ENCODE results near the gene CCDC138.
"Not testable (repeated sequence)": the region's sequence is repeated elsewhere in the genome, so short reads cannot be mapped to it uniquely, and the experiment has no call there.

The CCDC138 gene, protein sequence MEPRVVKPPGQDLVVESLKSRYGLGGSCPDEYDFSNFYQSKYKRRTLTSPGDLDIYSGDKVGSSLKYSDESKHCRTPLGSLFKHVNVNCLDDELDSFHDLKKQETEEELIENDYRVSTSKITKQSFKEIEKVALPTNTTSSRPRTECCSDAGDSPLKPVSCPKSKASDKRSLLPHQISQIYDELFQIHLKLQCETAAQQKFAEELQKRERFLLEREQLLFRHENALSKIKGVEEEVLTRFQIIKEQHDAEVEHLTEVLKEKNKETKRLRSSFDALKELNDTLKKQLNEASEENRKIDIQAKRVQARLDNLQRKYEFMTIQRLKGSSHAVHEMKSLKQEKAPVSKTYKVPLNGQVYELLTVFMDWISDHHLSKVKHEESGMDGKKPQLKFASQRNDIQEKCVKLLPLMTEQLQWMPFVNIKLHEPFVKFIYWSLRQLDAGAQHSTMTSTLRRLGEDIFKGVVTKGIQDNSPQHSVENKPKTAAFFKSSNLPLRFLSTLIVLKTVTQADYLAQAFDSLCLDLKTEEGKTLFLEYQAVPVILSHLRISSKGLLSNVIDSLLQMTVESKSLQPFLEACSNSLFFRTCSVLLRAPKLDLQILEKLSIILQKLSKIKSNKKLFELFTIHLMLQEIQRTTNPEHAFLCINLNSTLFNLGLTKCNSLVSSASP

DNA sequence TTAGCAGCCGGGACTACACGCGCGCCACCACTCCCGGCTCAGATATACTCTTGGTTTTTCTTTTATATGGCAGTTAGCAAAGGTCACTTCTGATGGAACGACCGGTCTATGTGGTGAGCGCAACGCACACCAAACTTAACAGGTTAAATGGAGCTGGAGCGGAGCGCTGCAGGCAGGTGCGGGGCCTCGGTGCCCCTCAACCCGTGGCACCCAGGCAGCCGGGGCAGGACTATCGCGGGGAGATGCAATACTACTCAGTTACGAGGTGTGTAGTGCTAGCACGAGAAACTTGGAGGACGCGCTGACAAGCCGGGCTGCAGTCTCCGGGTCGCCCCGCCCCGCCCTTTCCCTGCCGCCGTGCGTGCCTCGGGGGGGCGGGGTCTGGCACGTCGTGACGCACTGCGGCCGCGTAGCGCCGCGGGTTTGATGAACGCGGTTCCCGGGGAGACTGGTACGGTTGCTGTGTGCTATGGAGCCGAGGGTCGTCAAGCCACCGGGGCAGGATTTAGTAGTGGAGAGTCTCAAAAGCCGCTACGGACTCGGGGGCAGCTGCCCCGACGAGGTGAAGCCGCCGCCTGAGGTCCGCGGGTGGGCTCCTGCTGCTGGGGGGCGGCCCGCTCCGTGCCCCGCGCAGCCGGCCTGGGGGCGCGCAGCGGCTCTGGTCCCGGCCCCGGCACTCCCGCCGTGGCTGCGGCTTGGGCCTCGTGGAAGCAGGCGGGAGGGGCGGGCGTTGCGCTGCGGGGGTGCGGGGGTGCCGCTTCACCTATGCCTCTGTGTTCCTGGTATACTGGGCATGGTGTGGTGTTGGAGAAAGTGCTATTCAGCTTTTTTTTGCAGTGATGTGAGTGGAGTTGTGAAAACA lies at the start of gene CCDC138:
TSS of gene CCDC138 (plus strand) at position 418 of the 862 bp plus-strand sequence. CDS start at position 470, 52 bp downstream.
- peak; percentile 82 to 92 (median 85) for DNase-seq (ENCODE audit: low read depth in 3 of 3)

DNA sequence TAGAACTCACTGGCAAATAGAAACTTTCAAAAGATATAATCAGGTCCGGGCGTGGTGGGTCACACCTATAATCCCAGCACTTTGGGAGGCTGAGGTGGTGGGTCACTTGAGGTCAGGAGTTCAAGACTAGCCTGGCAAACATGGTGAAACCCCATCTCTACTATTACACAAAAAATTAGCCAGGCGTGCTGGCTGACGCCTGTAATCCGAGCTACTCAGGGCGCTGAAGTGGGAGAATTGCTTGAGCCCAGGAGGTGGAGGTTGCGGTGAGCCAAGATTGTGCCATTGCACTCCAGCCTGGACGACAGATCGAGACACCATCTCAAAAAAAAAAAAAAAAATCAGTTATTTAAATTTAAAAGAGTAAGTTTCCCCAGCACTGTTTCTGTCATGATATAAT lies 28.6 kb upstream of the CCDC138 start:
- not testable (repeated sequence) for DNase-seq (ENCODE audit: low read depth in 3 of 3)

DNA sequence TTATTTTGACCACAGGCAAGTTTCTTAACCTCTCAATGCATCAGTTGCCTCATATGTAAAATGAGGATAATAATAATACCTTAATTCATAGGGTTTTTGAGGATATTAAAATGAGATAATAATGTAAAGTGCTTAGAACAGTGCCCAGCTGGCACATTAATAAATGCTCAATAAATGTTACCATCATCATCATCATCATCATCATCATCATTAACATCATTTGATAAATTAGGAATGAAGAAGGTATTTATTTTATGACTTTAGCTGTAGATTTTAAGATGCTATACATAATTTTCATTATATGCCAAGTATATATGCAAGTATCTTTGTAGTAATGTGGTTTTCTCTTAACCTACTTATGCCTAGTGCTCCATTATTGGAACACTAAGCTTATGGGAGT lies 24.0 kb upstream of the CCDC138 start:
- DNase-seq (ENCODE audit: low read depth in 3 of 3), result not testable (repeated sequence)

DNA sequence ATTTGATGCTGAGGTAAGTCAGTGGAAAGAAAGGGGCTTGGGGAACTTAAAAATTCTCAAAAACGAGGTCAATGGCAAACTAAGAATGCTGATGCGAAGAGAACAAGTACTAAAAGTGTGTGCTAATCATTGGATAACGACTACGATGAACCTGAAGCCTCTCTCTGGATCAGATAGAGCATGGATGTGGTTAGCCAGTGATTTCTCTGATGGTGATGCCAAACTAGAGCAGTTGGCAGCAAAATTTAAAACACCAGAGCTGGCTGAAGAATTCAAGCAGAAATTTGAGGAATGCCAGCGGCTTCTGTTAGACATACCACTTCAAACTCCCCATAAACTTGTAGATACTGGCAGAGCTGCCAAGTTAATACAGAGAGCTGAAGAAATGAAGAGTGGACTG lies 19.9 kb upstream of the CCDC138 start:
- not testable (repeated sequence) for DNase-seq (ENCODE audit: low read depth in 3 of 3)

DNA sequence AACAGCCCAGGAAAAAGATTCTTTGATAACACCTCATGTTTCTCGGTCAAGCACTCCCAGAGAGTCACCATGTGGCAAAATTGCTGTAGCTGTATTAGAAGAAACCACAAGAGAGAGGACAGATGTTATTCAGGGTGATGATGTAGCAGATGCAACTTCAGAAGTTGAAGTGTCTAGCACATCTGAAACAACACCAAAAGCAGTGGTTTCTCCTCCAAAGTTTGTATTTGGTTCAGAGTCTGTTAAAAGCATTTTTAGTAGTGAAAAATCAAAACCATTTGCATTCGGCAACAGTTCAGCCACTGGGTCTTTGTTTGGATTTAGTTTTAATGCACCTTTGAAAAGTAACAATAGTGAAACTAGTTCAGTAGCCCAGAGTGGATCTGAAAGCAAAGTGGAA lies 18.7 kb upstream of the CCDC138 start:
- not testable (repeated sequence) for DNase-seq (ENCODE audit: low read depth in 3 of 3)

DNA sequence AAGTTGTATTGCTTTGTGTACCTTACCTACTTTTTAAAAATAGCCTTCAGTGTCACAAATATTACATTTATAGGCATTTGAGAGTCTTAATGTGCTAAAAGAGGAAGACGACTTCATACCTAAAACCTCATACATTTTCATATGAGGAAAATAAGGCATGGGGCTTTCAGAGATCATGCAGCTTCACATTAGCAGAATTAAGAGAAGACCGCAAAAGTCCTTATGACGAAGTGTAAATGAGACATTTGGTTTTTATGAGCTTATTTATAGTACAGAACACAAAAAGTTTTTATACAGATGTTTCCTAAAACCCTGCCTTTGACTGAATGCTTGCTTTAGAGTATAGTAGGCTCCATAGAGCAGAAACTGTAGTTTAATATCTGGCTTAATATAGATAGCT lies 10.1 kb upstream of the CCDC138 start:
- DNase-seq (ENCODE audit: low read depth in 3 of 3), result no peak

DNA sequence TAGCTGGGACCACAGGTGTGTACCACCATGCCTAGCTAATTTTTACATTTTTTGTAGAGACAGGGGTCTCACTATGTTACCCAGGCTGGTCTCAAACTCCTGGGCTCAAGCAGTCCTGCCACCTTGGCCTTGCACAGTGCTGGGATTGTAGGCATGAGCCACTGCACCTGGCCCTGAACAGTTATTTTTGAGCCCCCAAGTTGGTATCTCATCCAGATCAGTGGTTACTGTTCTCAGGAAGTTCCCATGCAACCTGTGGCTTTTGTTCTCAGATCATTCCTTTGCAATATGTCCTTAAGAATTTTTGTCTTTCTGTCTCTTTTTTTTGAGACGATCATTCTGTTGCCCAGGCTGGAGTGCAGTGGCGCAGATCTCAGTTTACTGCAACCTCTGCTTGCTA lies 7.7 kb upstream of the CCDC138 start:
- no peak for DNase-seq (ENCODE audit: low read depth in 3 of 3)

DNA sequence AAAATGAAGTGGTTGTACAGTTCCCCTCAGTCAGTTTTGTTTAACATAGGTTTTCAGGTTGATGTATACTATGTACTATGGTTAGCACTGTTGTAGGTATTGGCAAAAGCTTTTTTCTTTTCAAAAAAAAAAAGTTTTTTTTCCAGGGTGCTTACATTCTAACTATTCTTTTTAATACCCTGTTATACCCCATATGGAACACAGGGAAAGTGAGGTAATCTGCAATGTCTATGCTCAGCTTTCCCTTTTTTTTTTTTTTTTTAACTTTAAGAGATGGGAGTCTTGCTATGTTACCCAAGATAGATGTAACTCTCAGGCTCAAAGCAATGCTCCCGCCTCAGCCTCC lies 590 bp upstream of the CCDC138 start:
- no peak for DNase-seq (ENCODE audit: low read depth in 3 of 3)

DNA sequence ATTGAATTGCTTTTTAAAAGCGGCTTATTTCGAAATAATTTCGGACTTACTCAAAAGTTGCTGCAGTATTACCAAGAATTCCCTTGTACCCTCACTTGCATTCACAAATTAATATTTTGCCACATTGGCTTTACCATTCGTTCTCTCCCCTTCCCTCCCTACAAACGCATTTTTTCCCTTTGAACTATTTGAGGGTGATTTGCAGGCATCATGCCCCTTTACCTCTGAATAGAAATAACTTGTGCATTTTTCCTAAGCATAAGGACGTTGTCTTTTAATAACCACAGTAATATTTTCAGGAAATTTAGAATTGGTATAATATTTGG lies 608 bp downstream of the CCDC138 start:
- no peak for DNase-seq (ENCODE audit: low read depth in 3 of 3)

DNA sequence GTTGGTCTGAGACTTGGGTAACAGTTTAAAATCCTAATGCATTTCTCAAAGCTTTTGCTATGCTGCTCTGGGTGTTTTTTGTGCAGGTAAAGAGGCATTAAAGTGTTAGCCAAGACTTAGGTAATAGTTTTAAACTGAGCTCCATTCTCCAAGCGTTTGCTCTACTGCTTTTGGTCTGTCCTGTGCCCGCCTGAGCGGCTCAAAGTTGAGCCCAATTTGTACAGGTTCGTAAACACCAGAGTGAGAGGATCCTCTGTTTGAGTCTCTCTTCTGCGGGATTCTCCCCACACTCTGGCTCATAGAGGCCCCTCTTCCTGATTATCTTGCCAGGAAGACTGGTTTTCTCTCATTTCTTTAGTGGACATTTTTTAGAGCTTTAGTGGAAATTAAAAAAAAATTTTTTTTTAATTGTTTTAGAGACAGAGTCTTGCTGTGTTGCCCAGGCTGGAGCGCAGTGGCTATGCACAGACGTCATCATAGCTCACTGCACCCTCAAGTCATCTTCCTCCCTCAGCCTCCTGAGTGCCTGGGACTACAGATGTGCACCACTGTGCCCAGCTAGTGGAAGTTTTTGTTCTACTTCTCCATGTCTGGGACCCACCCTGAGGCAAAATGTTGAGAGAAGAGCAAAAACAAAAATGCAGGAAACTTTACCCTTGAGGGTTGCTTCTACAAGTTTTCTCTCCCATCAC lies 16.6 kb downstream of the CCDC138 start:
- no peak for DNase-seq (ENCODE audit: low read depth in 3 of 3)

DNA sequence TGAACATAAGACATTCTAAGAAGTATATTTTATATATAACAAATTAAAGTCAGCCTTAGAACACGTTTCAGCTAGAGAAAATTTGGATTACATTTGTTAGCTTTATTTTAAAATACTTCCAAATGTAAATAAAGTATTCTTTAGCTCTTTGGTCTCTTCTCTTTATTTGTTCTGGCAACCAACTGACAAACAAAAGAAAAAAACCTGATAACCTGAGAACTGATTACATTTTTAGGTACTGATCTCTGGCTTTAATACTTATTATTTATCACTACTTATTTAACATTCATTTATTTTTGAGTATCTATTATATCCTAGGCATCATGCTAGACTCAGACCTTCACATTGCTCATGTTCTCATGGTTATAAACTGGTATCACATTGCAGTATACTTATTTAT lies 18.5 kb downstream of the CCDC138 start:
- DNase-seq (ENCODE audit: low read depth in 3 of 3), result no peak

DNA sequence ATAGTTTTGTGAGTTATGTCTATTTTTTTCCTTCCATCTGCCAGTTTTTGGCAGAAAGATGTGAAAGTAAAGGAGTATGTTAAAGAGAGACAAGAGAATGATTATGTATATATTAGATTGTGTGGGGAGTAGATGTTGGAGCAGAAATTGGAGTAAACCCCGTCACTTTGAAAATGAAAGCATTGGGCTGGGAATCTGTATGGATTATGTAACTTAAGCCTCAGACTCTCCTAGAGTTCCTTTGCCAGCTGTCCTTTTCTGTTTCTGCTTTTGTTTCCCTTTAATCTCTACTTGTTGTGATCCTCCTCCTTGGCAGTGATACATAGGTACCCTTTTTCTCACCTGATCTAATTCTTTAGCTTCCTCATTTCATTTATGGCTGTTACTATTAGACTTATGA lies 19.2 kb downstream of the CCDC138 start:
- no peak for DNase-seq (ENCODE audit: low read depth in 3 of 3)

DNA sequence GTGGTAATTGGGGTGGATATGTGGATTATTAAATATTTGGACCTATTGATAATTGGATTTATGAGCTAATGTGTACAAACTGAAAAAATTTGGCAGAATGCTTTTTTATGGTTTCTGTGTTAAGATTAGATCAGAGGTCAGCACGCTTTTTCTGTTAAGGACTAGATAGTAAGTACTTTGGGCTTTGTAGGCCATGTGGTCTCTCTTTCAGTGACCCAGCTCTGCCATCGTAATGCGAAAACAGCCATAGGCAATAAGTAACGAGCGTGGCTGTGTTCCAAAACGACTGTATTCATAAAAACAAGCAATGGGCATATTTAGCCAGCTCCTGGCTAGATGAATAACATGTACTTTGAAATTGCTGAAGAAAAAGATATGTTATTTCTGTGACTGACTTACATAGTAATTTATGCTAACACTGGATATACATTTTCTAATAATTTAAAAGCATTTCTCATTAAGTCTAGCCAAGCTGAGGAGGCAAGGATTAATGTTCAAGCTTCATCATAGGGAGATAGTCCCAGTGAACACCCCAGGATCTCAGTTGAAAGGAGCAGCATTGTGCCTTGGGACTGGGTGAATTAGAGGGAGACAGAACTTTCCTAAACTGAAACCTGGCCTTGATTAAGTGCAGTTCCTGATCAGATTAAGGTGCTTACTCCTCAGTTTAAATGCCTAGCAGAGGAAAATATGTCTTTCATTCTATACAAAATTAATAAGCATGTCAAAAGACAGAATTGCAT lies 20.0 kb downstream of the CCDC138 start:
- no peak for DNase-seq (ENCODE audit: low read depth in 3 of 3)

DNA sequence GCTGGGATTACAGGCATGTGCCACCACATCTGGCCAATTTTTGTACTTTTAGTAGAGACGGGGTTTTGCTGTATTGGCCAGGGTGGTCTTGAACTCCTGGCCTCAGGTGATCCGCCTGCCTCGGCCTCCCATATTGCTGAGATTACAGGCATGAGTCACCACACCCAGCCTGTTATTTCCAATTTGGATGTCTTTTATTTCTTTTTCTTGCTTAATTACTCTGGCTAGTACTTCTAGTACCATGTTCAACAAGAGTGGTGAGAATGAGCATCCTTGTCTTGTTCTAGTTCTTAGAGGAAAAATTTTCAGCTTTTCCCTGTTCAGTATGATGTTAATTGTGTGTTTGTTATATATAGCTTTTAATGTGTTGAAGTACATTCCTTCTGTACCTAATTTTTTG lies 23.4 kb downstream of the CCDC138 start:
- DNase-seq (ENCODE audit: low read depth in 3 of 3), result no peak

DNA sequence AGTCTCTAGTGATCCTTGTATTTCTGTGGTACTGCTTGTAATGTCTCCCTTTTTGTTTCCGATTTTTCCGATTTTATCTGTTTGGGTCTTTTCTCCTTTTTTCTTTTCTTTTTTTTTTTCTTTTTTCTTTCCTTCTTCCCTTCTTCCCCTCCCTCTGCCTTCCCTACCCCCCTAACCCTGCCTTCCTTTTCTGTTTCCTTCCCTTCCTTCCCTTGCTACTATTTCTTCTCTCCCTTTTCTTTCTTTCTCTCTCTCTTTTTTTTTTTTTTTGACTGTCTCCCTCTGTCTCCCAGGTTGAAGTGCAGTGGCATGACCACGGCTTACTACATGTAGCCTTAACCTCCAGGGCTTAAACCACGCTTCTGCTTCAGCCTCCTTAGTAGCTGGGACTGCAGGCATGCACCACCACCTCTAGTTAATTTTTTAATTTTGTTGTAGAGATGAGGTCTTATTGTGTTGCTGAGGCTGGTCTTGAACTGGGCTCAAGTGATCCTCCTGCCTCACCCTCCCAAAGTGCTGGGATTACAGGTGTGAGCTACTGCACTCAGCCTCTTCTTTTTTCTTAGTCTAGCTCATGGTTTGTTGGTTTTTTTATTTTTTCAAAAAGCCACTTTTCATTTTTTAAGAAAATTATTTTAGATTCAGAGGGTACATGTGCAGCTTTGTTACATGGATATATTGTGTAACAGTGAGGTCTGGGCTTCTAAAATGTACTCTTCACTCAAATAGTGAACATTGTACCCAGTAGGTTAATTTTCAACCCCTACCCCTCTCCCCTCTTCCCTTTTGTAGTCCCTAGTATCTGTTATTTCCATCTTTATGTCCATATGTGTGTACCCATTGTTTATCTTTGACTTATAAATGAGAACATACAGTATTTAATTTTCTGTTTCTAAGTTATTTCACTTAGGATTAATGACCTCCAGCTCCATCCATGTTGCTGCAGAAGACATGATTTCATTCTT lies 24.7 kb downstream of the CCDC138 start:
- no peak for DNase-seq (ENCODE audit: low read depth in 3 of 3)

DNA sequence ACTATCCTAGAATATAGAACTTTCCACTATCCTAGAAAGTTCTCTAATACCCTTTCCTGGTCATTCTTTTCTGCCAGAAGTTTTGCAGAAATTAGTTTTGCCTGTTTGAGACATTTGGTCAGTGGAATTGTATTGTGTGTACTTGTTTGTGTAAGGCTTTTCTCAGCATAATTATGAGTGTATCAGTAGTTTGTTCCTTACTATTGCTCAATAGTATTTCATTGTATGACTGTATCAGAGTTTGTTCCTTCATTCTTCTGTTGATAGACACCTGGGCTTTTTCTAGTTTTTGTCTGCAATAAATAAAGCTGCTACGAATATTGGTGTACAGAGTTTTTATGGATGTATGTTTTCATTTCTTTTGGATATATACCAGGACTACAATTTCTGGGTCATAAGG lies 27.2 kb downstream of the CCDC138 start:
- no peak for DNase-seq (ENCODE audit: low read depth in 3 of 3)

DNA sequence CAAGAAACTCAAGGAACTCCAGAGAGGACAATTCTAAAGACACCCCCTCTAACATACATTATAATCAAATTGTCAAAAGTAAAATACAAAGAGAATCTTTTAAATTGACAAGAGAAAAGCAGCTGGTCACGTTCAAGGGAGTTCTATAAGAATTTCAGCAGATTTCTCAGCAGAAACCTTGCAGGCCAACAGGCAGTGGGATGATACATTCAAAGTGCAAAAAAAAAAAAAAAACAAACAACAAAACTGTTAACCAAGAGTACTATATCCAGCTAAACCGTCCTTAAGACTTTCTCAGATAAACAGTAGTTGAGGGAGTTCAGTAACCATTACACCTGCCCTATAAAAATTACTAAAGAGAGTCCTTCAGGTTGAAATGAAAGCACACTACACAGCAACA lies 33.9 kb downstream of the CCDC138 start:
- DNase-seq (ENCODE audit: low read depth in 3 of 3), result no peak

DNA sequence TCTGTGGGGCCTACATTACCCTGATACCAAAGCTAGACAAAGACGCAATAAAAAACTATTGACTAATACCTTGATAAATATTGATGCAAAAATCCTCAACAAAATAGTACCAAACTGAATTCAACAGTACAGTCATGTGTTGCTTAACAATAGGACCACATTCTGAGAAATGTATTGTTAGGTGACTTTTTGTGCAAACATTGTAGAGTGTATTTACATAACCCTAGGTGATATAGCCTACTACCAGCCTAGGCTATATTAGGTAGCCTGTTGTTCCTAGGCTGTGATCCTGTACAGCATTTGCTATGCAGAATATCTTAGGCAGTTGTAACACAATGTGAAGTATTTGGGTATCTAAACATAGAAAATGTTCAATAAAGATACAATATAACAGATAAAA lies 36.7 kb downstream of the CCDC138 start:
- no peak for DNase-seq (ENCODE audit: low read depth in 3 of 3)

DNA sequence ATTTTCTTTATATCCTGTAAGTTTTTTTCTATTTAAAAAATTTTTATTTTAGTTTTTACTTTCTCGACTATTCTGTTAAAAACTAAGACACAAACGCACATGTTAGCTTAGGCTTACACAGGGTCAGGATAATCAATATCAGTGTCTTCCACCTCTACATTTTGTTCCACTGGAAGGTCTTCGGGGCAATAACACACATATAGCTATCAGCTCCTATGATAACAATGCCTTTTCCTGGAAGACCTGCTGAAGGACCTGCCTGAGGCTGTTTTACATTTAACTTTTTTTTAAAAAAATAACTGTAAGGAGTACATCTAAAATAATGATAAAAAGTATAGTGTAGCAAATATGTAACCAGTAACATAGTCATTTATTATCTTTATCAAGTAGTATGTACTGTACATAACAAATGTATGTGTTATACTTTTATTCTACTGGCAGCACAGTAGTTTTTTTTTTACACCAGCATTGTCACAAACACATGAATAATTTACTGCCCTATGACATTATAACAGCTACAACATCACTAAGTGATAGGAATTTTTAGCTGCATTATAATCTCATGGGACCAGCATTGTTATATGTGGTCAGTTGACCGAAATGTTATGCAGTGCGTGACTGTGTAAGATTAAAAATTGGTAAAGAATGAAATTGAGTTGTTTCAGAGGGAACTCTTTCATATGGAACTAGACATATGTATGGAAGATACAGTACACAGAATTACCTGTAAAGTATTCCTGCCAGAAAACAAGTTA lies 37.9 kb downstream of the CCDC138 start:
- no peak for DNase-seq (ENCODE audit: low read depth in 3 of 3)
